ENCODE results near the gene PIGU.

- TF ChIP-seq CTCF (IDR thresholded peaks at IDR 0.05; ENCODE audit: insufficient read depth, low read length, poor library complexity, severe bottlenecking), result no peak
- no peak for TF ChIP-seq EZH2phosphoT487 (conservative IDR thresholded peaks at IDR 0.05; ENCODE audit: low read length)
Measured at GRCh38 chr20:34575756-34576155, 101.1 kb downstream of the PIGU start.
